Measurements from ENCODE around the gene DDR2.

The DDR2 gene

DNA sequence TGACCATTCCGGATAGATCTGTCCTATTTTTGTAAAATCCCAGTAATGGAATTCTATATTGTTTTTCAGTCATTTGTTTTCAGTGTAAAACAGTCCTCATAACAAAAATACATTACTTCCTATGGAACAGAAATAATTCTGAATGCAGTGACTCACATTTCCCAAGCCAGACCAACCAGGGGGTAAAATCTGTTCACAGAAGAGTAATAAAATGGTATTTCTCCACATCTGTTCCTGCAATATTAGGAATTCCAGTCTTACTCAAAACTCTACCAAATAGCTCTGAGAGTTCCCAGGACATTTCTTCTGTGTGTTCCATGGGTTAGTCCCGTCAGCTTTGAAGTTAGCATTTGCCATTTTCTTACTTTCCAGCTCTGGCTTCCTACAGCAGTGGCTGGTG is 2.6 kb upstream of the DDR2 start:
- DNase-seq = no peak

DNA sequence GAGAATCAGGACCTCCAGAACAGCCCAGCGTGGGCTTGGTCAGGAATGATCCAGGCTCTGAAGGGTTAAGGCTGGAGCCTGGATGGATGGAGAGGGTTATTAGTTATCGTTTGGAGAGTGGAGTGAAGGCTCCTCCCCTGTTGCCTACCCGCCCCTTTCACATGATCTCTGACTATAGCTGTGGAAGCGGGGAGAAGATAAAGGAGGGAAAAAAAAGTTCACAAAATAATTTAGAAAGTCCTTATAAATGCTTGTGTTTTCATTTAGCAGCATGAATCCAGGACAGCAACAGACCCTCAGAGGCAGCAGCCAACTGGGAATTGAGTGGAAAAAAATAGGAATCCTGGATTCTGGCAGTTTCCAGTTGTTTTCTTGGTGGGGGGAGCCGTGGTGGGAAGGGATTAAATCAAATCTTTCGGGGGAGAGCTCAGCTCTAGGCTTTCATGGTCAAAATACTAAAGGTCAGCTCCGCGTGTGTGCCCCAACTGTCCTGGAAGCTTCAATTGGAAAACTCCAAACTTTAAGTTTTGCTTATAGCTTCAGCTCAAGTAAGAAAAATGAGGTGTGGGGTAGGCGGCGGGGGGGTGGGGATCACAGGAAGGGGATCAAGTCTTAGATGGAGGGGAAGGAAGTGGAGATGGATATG is 595 bp upstream of the DDR2 start:
- no peak for DNase-seq

DNA sequence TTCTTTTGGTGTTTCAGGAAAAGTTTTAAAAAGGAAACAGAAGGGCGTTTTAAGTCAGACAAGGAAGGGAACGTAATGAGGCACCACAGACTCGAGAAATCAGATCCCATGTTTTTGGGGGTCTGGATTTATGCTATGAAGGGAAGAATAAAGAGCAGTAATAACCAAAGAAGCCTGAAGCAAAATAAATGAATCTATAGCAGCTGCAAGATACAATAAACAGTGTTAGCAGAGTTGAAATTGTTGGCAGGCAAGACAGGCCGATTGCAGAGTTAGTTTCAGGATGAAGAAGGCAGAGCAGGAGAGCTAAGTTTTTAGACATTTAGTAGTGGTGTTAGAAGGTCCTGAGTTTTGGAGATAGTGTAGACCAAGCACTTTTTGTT is 425 bp downstream of the DDR2 start:
- no peak for DNase-seq

DNA sequence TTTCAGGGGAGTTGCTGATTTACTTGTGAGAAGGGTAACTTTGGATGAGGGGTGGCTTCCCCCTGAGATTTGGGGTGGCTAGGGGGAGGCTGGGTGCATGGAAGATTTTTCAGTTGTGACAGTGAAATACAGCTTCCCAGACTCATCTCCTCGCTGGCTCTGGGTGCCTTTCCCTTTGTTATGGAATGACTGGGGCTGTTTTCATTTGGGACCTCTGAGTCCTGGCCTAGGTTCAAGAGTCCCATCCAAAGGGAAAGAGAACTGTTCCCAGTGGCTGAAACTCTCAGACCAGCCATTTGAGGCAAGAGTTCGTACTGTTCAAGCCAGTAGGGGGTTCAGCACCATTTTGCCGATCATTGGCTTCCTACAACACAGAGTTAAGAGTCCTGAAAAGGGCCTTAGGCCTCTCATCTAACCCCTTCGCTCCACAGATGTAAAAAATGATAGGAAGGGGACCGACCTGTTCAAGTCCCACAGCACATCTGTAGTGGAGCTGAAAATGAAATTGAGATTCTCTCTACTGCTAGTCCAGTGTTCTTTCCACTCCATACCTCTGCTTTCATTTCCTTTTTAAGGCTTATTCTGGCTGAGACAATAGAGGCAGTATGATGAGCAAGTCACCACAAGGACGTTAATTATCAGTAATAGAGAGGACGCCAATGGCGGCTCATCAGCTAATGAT is 958 bp downstream of the DDR2 start:
- no peak for DNase-seq

DNA sequence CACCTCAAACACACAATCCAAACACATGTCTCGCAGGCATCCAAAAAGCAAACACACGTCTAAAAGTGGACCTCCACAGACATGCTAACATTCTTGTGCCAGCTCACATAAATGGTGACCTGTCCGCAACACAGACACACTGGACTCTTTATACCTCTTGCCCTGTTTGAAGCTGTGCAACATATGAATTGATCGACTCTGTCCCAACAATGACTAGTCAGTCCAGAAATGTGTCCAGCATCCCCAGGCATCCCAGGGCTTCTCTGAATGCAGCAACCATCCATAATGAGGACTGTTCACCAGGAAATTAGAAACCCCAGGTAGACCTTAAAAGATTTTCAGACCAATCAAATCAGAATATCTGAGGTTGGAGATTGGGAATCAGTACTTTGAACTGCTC is 3.2 kb downstream of the DDR2 start:
- no peak for DNase-seq

DNA sequence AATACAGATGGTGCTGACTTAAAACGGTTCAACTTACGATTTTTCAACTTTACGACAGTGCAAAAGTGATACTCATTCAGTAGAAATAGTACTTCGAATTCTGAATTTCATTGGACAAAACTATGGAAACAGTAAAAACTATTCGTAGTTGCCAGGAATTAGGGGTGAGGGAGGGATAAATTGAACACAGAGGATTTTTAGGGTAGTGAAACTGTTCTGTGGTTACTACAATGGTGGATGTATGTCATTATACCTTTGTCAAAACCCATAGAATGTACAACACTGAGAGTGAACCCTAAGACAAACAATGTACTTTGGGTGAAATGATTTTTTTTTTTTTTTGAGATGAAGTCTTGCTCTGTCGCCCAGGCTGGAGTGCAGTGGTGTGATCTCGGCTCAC is 7.5 kb downstream of the DDR2 start:
- no peak for DNase-seq

DNA sequence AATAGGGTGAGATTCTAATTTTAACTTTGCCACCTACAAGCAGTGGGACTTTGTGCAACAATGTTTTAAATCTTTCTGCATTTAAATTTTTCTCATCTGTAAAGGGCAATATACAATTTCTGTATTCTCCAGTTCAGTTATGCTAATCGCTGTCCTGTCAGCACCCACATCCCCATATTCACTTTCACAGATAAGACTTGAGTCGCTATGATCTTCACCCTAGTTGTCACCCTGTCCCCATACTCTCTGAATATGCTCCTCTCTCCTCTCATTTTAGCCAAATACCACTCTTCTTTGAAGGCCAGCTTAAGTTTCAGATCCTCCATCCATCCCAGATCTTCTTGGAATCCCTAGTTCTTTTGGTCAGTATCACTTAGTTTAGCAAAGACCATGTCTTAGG is 8.8 kb downstream of the DDR2 start:
- DNase-seq = no peak

DNA sequence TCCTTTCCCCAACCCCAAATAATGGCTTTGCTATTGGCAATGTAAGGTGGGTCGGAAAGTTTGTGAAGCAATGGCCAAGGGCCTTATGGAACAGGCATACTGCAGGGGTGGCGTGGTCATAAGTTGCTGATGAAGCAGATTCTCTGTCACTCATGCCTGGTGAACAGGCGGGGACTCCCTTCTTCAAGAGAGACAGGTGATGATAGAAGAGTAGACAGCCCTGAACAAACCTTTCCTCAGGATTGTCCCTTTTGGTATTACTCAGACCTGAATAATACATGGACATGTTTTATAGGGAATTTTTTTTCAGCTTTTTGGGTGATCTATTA is 12.7 kb downstream of the DDR2 start:
- DNase-seq = no peak

DNA sequence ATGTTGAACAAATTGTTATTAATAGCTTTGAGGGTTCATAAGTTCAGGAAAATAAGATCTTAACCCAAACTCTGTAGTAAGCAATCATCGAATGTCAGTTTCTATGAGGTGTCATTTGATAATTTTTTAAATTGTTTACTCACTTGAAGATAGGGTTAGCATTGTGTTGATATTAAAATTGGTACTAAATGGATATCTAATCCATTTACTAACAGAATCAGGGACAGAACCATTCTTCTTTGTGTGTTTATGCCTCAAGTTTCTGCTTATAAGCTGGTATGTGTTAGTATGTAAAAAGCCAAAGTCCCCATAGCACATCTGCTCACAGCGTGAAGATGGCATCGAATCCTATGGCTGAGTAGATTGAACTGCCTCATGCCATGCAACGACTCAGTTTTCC is 13.4 kb downstream of the DDR2 start:
- DNase-seq = no peak

DNA sequence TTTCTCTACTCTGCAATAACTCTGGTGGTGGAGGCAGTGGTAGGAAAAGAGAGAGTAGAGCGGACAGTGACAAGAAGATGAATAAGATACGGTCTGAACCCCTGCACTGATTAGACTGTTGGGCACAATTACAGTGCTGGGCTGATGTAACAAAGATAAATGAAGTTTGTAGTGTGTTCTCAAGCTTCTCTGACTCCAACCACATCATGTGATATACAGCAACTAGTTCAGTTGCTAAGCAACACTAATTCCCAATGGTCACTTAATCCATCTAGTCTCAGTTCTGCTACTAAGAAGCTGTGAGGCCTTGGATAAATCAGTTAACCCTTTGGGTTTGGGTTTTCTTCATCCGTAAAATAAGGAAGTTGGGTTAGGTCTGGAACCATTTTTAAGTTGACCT is 17.3 kb downstream of the DDR2 start:
- DNase-seq = no peak

DNA sequence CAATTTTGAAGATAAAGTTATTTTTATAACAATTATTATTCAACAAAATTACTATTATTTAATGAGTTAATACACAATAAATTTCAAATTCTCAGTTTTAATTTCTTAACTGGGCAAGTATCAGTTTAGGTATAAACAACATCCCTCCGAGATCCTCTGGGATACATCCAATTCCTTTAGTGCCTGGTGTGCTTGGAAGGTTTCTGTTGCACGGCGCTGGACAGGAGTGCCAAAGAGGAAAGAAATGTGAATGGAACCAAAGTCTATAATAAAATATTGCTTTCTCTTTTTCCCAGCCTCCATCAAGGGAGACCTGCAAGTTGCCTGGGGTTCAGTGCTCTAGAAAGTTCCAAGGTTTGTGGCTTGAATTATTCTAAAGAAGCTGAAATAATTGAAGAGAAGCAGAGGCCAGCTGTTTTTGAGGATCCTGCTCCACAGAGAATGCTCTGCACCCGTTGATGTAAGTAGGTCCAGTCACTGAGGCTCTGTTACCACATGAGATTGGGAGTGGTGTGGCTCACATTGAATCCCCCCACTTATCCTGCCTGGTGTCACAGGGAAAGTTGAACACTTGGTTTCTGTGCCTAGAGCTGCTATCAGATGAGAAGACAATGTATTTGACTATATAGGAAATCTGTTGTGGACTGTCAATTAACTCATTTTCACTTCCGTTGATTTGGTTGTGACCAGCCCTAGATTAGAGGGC is 22.8 kb downstream of the DDR2 start:
- no peak for DNase-seq

DNA sequence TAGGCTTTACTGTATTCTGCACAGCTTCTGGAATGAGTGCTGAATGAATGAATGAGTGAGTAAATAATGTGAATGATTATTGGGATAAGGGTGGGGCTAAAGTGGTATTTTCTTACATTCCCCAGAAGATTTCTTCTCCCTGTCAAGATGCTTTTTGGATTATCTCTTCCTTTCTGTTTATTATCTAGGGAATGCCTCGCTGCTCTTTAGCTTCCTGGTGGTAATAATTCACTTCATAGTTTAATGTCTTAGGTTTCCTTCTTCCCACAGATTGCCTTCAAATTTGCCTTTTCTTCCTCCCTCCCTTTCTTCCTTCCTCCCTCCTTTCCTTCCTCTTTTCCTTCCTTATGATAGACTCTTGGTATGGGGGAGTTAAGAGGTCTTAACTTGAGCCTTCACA is 24.0 kb downstream of the DDR2 start:
- DNase-seq = no peak

DNA sequence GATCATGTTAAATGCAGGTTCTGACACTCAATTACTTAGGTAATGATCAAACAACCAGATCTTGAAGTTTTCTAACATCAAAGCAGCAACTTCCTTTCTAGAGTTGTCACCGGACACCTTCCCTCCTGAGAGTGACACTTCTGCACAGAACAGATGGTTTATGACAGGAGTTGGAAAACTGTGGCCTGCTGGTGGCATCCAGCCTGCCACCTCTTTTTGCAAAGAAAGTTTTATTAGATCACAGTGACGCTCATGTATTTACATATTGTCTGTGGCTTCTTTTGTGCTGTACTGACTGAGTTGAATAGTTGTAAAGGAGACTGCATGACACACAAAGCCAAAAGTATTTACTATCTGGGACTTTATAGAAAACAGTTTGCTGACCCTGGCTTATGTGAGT is 28.3 kb downstream of the DDR2 start:
- DNase-seq = no peak

DNA sequence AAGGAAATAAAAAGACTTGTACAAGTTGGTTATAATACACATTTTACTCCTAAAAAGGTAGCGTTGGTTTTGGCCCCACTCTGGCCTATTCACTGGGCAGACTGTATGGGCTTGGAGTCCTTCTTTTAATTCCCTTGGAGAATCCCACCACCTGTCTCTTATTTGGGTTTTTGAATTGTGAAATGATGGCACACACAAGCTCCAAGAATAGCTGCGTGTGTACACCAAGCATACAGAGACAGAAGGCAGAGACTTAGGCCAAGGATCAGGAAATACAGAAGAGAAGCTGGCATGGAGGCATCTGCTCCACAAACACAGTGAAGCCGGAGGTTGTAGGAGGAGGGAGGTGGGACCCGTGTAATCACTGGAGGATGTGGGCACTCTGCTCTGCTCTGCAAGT is 29.1 kb downstream of the DDR2 start:
- no peak for DNase-seq

DNA sequence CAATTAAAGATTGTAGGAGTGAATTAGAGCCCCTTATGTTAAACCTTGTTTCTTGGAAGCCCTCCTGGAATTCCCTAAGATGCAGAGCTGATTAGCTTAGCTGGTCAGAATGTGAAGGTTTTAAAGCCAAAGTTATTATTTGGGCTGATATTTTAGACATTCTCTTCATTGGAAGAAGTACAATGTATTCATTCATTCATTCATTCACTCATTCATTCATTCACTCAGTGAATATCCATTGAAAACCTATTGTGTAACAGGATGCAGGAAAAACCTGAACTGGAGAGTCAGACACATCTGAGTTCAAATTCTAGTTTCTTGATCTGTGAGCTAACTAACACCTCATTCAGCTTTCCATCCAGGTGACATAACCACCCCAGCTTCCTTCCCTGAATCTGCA is 29.7 kb downstream of the DDR2 start:
- DNase-seq = no peak

DNA sequence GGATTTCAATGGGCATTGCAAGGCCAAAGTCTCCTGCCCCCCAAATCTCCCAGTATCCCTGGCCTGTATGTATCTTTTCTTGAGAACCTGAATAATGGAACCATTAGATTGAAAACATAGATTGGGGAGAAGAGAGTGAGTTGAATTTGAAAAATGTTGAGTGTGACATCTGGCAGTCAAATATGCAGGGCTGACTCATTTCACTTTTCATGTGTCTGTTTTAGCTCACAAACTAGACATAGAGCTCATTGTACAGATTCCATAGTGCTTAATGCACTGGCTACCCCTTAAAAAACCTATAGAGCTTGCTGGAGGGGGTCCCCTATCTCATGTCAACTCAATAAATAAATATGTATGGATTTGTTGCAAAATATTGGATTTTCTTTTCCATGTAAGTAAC is 30.8 kb downstream of the DDR2 start:
- DNase-seq = no peak

DNA sequence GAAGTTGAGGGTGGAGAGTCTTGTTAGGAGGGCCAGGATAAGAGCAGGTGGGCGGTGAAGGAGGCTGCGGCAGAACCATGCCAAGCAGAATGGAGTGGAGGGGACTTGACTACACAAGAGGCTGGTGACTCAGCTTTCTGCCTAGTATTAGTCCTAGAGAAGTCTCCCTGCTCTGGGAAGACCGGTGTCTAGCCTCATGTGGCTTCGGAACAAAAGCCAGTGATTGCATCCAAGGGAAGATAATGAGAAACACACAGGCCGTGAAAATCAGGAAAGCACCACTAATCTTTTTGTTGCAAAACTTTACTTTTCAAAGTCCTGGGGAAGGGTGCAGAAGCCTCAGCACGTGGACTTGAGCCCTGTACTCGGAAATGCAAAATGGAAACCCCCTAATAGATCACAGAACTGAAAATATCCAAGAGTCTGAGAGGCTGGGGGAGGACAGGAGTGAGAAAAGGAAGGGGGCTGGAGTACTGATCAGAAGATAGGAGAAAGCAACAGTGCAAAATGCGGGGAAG is 31.4 kb downstream of the DDR2 start:
- DNase-seq = no peak

DNA sequence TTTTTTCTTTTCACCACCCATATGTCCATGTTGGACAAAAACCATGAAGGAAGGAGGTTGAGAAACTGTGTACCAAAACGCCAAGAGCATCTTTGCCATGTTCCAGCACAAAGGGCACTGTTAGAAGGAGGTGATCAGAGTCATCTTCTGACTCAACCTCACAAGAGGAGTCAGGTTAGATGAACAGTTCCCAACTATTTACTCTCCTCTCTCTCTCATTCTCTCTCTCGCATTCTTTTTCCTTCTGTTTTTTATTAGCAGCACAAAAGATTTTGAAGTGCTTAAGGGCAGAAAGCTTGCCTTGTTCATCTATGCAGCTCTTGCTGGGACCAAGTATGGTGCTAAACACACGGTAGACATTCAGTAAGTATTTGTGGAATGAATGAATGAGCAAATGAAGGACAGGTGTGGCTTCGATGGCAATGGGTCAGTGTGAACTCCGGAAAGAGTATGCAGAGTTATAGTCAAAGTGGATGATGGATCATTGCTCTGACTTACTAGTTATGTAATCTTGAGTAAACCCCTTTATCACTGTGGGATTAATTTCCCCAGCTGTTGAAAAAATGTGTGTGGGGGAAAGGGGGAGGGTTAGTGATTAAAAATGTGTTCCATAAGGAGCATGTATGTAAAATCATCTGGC is 33.9 kb downstream of the DDR2 start:
- no peak for DNase-seq

DNA sequence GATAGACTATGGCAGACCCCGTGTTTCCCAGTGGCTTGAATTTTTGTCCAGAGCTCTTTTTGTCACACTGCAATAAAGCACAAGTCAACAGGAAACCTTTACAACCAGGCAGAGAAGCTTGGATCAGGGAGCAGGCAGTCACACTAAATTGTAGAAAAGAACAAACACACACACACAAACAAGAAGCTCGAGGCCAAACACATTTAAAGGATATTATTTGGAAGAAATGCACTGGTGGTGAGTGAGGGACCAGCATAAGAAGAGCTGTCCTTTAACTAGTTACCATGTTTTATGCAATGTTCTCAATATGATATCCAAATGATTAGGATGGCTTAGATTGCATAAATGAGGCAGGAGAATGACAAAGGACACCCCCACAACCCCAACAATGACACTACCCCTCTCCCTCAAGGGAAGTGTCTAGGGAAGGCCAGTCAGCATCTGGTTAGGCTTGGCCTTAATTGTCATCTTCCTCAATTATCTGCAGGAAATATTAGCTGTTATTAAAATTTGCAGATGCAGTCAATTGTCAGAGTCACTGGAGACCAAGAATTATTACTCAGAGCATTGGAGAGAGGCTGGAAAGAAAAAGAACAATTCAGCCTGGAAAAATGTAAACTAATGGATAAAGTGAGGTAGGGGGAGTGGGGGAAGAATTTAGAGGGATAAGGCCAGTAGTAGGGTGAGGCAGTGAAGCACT is 35.3 kb downstream of the DDR2 start:
- no peak for DNase-seq

DNA sequence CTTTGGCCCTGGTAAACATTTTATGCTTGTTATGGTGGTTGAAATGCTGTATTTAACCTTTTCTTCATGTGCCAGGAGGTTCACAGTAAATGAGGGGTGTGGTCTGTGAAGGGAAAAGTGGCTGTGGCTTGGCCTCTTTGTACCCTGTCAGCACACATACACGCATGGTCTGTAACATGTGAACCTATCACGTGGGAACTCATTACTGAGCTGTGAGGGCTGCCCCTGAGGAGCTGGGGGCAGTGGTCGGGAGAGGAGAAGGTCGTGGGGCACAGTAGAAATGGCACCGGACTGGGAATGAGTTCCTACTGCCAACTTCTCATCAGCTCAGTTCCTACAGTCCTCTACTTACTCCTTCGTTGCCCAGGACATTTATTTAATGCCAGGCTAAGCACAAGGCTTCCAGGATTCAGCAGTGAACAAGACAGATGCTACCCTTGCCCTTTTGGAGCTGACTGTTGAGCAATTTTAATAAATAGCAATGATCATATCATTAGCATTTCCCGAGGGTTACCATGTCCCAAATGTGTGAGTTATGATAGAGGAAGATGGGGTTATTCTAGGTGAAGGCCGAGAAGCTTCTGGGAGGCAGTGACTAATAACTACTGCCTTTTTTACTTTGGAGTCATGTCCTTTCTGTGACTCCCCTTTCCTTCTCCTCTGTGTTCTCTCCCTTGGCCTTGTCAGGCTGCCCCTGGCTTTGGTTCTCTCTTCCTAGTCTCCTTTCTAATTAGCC is 38.8 kb downstream of the DDR2 start:
- DNase-seq = no peak

DNA sequence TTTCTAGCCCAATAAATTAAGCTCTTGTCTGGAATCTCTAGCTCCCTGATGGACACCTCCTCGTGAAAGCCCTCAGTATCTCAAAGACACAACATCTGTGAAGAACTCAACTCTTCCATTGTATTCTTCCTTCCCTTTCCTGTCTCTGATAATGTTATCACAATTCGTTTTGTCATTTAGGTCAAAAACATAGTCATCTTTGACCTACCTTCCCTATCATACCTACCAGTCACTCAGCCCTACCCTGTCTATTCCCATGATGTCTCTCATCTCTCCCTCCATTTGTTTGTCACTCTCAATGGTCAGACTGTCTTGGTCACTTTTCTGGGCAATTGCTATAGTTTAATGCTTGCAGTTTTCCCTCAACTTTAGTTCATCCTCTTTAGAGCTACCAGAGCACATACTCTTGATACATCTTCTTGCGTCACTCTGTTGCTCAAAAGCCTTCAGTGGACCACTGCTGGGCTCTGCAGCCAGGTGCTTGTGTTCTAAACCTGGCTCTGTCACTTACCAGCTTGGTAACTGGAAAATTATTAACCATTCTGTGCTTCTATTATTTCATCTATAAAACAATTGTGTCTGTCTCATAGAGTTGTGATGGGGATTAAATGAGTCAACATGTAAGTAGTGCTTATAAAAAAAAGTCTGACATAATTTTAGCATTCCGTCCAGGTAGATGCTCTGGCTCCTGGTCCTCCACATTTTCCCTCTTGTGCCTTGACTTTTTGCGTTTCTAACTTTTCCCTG is 39.6 kb downstream of the DDR2 start:
- no peak for DNase-seq

All from T-helper 2 cell (primary cell).